Measurements from ENCODE around the gene MIOX.

DNA sequence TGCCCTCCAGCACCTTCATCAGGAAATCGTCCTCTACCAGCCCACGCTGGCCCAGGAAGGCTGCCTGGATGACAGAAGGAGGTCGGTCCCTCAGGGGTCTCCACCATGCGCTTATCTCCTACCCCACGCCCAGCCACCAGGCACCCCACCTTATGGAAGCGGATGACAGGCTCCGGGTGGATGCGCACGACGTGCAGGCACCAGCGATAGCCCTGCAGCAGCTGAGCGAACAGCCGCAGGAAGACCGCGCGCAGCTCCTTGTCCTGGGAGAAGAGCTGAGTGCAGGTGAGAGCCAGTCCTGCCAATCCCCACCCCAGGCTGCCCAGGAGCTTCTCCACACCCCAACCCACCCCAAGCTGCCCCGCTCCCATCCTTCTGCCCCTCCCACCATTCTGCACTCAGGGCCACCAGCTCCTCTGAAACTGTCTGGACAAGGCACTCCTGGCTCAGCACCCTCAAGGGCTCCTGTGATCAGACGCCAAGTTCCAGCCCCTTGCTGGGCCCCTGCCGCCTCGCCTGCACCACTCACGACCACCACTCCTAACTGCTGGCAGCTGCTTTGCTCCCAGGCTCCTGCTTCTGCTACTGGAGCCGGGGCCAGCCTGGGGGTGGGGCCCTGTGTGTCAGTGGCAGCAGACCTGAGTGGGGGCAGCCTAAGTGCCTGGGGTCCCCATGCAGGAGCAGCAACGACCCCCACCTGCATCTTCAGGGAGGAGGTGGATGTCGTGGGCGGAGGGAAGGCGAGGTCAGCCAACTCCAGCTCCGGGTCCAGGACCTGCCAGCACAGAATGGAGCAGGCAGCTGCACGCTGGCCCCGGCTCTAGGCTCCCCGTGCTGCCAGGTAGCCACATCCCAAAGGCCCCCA lies 21.4 kb upstream of the MIOX start:
- TF ChIP-seq, protein P1, sequence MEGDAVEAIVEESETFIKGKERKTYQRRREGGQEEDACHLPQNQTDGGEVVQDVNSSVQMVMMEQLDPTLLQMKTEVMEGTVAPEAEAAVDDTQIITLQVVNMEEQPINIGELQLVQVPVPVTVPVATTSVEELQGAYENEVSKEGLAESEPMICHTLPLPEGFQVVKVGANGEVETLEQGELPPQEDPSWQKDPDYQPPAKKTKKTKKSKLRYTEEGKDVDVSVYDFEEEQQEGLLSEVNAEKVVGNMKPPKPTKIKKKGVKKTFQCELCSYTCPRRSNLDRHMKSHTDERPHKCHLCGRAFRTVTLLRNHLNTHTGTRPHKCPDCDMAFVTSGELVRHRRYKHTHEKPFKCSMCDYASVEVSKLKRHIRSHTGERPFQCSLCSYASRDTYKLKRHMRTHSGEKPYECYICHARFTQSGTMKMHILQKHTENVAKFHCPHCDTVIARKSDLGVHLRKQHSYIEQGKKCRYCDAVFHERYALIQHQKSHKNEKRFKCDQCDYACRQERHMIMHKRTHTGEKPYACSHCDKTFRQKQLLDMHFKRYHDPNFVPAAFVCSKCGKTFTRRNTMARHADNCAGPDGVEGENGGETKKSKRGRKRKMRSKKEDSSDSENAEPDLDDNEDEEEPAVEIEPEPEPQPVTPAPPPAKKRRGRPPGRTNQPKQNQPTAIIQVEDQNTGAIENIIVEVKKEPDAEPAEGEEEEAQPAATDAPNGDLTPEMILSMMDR (IDR thresholded peaks at IDR 0.05; ENCODE audit: poor library complexity, severe bottlenecking): no peak
- TF ChIP-seq, protein P2, sequence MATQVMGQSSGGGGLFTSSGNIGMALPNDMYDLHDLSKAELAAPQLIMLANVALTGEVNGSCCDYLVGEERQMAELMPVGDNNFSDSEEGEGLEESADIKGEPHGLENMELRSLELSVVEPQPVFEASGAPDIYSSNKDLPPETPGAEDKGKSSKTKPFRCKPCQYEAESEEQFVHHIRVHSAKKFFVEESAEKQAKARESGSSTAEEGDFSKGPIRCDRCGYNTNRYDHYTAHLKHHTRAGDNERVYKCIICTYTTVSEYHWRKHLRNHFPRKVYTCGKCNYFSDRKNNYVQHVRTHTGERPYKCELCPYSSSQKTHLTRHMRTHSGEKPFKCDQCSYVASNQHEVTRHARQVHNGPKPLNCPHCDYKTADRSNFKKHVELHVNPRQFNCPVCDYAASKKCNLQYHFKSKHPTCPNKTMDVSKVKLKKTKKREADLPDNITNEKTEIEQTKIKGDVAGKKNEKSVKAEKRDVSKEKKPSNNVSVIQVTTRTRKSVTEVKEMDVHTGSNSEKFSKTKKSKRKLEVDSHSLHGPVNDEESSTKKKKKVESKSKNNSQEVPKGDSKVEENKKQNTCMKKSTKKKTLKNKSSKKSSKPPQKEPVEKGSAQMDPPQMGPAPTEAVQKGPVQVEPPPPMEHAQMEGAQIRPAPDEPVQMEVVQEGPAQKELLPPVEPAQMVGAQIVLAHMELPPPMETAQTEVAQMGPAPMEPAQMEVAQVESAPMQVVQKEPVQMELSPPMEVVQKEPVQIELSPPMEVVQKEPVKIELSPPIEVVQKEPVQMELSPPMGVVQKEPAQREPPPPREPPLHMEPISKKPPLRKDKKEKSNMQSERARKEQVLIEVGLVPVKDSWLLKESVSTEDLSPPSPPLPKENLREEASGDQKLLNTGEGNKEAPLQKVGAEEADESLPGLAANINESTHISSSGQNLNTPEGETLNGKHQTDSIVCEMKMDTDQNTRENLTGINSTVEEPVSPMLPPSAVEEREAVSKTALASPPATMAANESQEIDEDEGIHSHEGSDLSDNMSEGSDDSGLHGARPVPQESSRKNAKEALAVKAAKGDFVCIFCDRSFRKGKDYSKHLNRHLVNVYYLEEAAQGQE (IDR thresholded peaks at IDR 0.05; ENCODE audit: borderline replicate concordance): no peak
